Prostate gland (tissue), 2 donors: ENCODE measurements around the gene GMDS. TPM values are rescaled to one million over a fixed set of nuclear protein-coding genes. Genes with fewer than 3 reads are reported as not detected.

Source experiments
- DNase-seq: peaks from one replicate; pipeline ENCODE4 v3.0.0-alpha.2; 2019; ENCODE audit warnings: low spot score
- H3K27ac ChIP-seq, 2 donors: fragments of 200-600 bp; sonication (generic); 2 replicates each; pipeline ENCODE4 v1.5.1; 2017 to 2019
- H3K27me3 ChIP-seq: fragments of 200-600 bp; sonication (generic); replicated peaks from 2 replicates; pipeline ENCODE4 v1.5.1; 2019; ENCODE audit not compliant: insufficient read depth
- H3K36me3 ChIP-seq, 2 donors: fragments of 200-600 bp; sonication (generic); 1 replicate in 1 of 2; 2 replicates in 1 of 2; pipeline versions ENCODE4 v1.5.1 to v1.8.1; 2017 to 2019
- H3K4me1 ChIP-seq: fragments of 200-600 bp; sonication (generic); replicated peaks from 2 replicates; pipeline ENCODE4 v1.5.1; 2019
- H3K4me3 ChIP-seq, 2 donors: fragments of 200-600 bp; sonication (generic); 2 replicates each; pipeline ENCODE4 v1.5.1; 2017 to 2019
- H3K9me3 ChIP-seq: fragments of 200-600 bp; sonication (generic); 2 replicates; pipeline ENCODE4 v1.5.1; 2017
- POLR2A ChIP-seq: fragments of 450-650 bp; IDR thresholded peaks from one replicate; pipeline ENCODE4 v1.6.1; 2016; ENCODE audit warnings: antibody characterized with exemption, mild to moderate bottlenecking
- POLR2AphosphoS5 ChIP-seq: sonication (generic); formaldehyde crosslinking; IDR thresholded peaks from one replicate; pipeline ENCODE4 v1.6.1; 2017; ENCODE audit warnings: antibody characterized with exemption
- WGBS: methylation state at CpG from one replicate; pipeline ENCODE4 v1.1.5; 2018; 5-methylcytosine and 5-hydroxymethylcytosine counted together
- intact Hi-C: fragments of 100-400 bp; cut with DNase I; formaldehyde crosslinking; loops from one replicate; pipeline ENCODE4 v1.14.2; 2022
- total RNA-seq, 2 donors: library from RNA; depleted of rRNA; stranded (reverse); fragments of >200 nt; gene quantifications; one replicate each; pipeline ENCODE4 v1.1.0, GENCODE V29; 2016
- TF ChIP-seq, protein P1 (sequence below), 4 experiments: fragments of 200-600 bp in 2 of 4; fragments of 450-650 bp in 2 of 4; sonication (generic) in 2 of 4; IDR thresholded peaks; 1 replicate in 3 of 4; 2 replicates in 1 of 4; pipeline ENCODE4 v1.5.1; 2016 to 2019; ENCODE audit warnings: antibody characterized with exemption in 4 of 4, mild to moderate bottlenecking in 2 of 4, moderate library complexity in 2 of 4

GMDS gene
- total RNA-seq, 2 donors from 2014 or later = 24.9 to 29.9 TPM

DNA sequence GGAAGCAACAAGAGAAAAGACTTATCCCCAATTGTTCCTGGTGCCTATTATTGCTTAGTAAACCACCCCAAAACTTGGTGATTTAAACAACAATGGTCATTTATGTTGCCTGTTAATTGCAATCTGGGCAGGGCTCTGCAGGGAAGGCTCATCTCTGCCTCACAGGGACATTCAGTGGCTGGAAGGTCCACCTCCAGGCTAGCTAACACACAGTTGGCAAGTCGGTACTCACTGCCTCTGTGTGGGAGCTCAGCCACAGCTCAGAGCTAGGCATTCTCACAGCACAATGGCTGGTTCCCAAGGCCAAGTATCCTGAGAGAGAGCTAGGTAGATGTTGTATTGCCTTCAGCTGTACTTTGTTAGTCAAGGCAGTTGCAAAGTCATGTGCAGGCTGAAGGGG lies 18.5 kb upstream of the GMDS start:
- Histone ChIP-seq H3K4me1 (no peaks in the 10 kb centered on the region), H3K27ac (no peak overlapping the region), H3K36me3 (no peaks in the 10 kb centered on the region), H3K9me3 (no peaks in the 10 kb centered on the region), H3K27me3 (no peaks in the 10 kb centered on the region), H3K4me3 (no peak overlapping the region)
- TF ChIP-seq POLR2A = no peak
- TF ChIP-seq, protein P1, sequence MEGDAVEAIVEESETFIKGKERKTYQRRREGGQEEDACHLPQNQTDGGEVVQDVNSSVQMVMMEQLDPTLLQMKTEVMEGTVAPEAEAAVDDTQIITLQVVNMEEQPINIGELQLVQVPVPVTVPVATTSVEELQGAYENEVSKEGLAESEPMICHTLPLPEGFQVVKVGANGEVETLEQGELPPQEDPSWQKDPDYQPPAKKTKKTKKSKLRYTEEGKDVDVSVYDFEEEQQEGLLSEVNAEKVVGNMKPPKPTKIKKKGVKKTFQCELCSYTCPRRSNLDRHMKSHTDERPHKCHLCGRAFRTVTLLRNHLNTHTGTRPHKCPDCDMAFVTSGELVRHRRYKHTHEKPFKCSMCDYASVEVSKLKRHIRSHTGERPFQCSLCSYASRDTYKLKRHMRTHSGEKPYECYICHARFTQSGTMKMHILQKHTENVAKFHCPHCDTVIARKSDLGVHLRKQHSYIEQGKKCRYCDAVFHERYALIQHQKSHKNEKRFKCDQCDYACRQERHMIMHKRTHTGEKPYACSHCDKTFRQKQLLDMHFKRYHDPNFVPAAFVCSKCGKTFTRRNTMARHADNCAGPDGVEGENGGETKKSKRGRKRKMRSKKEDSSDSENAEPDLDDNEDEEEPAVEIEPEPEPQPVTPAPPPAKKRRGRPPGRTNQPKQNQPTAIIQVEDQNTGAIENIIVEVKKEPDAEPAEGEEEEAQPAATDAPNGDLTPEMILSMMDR (IDR thresholded peaks at IDR 0.05) = no peak
- no peak for TF ChIP-seq POLR2AphosphoS5
- intact Hi-C loops = no loop called here
- DNase-seq = no peak
- 100% methylated on average over 1 of the region's 1 CpG for WGBS

DNA sequence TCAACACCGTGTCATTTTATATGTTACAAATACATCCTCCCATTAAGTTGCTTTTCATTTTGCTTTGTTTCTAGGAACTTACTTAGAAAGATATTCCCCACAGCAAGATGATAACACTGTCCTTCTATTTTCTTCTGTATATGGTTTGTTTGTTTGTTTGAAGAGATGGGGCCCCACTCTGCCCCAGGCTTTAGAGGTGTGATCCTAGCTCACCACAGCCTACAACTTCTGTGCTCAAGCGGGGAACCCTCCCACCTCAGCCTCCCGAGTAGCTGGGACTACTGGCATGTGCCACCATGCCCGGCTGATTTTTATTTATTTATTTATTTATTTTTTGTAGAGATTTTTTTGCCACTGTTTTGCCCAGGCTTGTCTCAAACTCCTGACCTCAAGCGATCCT lies 14.2 kb upstream of the GMDS start:
- WGBS = 86% methylated on average over 5 of the region's 5 CpGs
- Histone ChIP-seq H3K36me3 (no peaks in the 10 kb centered on the region), H3K27ac (no peak overlapping the region), H3K9me3 (no peaks in the 10 kb centered on the region), H3K4me3 (no peak overlapping the region), H3K27me3 (no peaks in the 10 kb centered on the region), H3K4me1 (no peaks in the 10 kb centered on the region)
- no peak for DNase-seq
- intact Hi-C loops = no loop called here
- TF ChIP-seq POLR2A = no peak
- TF ChIP-seq, protein P1 (IDR thresholded peaks at IDR 0.05) = no peak

- TF ChIP-seq POLR2A = no peak
- no peak for TF ChIP-seq POLR2AphosphoS5
- TF ChIP-seq, protein P1 (IDR thresholded peaks at IDR 0.05) = no peak
- no peak overlapping the region for H3K4me3 ChIP-seq
- no peak overlapping the region for H3K27ac ChIP-seq
- no peaks in the 10 kb centered on the region for H3K36me3 ChIP-seq
- no peak for DNase-seq
- intact Hi-C loops = no loop called here
- no peaks in the 10 kb centered on the region for H3K9me3 ChIP-seq
- no peaks in the 10 kb centered on the region for H3K4me1 ChIP-seq
- 67% methylated on average over 4 of the region's 4 CpGs for WGBS
- no peaks in the 10 kb centered on the region for H3K27me3 ChIP-seq
Observed at GRCh38 chr6:2259002-2259494, 13.6 kb upstream of the GMDS start.

GRCh38 chr6:2258112-2258511 lies 12.7 kb upstream of the GMDS start:
- Histone ChIP-seq H3K27me3 (no peaks in the 10 kb centered on the region), H3K9me3 (no peaks in the 10 kb centered on the region), H3K27ac (no peak overlapping the region), H3K36me3 (no peaks in the 10 kb centered on the region), H3K4me1 (no peaks in the 10 kb centered on the region), H3K4me3 (no peak overlapping the region)
- intact Hi-C loops = no loop called here
- TF ChIP-seq POLR2AphosphoS5 (no peak), POLR2A (no peak)
- TF ChIP-seq, protein P1 (IDR thresholded peaks at IDR 0.05) = no peak
- DNase-seq = no peak
- WGBS = 83% methylated on average over 3 of the region's 3 CpGs

GRCh38 chr6:2257363-2257762 lies 12.0 kb upstream of the GMDS start:
- intact Hi-C loops = no loop called here
- Histone ChIP-seq H3K9me3 (no peaks in the 10 kb centered on the region), H3K27ac (no peak overlapping the region), H3K4me1 (no peaks in the 10 kb centered on the region), H3K4me3 (no peak overlapping the region), H3K36me3 (no peaks in the 10 kb centered on the region), H3K27me3 (no peaks in the 10 kb centered on the region)
- TF ChIP-seq, protein P1 (IDR thresholded peaks at IDR 0.05) = no peak
- TF ChIP-seq POLR2AphosphoS5 = no peak
- no peak for TF ChIP-seq POLR2A
- DNase-seq = no peak
